HUDEP-2 (cell line): ENCODE measurements around the gene FZD4.
"Not testable (repeated sequence)": the region's sequence is repeated elsewhere in the genome, so short reads cannot be mapped to it uniquely, and the experiment has no call there.

Source experiments
- DNase-seq, 76 experiments: peaks; one replicate each; lab custom pipeline; 2025; ENCODE audit not compliant: unreplicated experiment in 76 of 76; lab: John Stamatoyannopoulos, UW

The FZD4 gene

DNA sequence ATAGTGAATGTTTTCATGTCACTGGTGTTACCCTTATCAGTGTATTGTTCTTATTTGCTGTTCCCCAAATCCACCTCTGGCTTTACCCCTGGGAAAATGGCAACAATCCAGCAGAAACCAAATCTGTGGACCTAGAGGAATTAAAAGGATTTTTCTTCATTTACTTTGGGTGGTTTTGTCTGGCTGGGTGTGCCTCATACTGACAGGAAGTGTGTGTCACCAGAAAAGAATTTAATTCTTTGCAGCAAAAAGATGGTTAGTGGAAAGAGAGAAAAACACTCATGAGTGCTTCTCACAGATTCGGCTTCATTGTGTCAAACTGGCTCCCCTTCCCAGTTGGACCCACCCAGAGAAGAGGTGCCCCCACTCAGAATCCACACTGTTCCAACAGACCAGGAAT, 38.9 kb downstream of the FZD4 start:
- DNase-seq, result no peak

DNA sequence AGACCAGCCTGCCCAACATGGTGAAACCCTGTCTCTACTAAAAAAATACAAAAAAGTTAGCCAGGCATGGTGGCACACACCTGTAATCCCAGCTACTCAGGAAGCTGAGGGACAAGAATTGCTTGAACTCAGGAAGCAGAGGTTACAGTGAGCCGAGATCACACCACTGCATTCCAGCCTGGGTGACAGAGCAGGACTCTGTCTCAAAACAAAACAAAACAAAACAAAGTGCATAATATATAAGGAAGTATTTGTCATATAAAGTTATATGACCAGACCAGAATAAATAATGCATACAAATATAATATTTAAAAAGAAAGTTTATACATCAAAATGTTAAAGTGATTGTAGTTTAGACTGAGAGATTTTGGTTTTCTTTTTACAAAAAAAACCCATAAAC, 39.3 kb downstream of the FZD4 start:
- DNase-seq, result not testable (repeated sequence)

DNA sequence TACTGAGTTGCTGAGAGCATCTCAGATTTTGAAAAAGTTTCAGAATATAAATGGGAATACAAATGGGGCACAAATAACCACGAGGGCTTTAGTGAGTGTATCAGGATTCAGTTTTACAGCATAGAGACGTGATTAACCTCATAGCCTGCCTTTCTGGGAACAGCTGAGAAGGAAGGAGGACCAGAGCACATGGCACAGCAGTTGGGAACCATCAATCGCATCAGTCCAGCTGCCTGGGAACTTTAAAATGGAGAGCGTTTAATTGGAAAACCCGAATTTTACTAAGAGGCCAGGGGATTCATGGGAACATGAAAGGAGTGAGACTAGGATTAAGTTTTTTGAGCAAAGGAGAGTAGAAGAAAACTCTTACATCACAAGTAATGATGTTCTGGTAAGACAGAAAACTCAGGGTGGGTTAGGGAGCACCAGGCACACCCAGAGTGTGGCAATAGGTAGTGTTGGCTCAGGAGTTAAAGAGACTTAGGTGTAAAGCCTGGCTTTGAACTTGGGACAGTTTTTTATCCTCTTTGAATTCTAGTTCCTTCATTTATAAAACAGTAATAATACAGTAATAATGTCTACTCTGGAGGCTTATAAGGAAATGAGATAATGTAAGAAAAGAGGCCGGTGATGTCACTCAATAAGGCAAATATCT, 40.2 kb downstream of the FZD4 start:
- DNase-seq, result no peak

GRCh38 chr11:86912238-86912637, 43.0 kb downstream of the FZD4 start:
- no peak for DNase-seq

DNA sequence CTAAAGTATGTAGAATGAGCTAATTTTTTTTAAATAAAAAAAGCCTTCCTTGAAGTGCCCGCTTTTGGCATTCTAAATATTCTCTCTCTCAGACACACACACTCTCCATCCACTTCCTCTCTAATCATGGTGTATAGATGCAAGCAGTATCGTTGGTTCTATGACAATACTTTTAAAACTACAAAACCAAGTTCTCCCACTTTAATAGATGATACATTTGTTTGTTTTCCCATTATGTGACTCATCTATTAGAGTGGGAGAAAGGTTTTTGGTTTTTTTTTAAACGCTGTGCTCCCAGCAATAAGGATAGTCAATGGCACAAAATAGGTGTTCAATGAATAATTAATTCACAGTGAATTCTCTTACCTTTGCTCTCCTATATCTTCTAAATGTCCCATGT, 44.6 kb downstream of the FZD4 start:
- DNase-seq, result no peak

DNA sequence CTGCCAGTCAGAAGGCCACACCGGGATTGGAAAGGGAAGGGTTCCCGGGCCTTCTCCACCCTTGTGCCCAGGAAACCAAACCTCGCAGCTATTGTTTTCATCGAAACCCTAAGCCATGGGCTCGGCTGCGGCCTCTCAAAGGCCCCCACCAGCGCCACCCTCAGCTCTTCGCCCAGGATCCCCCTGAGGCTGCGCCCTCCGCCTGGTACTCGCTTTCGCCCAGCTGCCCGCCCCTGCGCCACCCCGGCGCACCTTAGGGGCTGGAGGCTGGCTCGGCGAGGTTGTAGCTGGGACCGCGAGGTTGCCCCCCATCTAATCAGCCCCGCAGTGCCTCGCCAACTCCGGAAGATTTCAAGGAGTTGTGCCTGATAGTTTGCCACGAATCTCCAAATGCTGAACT, 49.0 kb downstream of the FZD4 start:
- DNase-seq, result no peak

DNA sequence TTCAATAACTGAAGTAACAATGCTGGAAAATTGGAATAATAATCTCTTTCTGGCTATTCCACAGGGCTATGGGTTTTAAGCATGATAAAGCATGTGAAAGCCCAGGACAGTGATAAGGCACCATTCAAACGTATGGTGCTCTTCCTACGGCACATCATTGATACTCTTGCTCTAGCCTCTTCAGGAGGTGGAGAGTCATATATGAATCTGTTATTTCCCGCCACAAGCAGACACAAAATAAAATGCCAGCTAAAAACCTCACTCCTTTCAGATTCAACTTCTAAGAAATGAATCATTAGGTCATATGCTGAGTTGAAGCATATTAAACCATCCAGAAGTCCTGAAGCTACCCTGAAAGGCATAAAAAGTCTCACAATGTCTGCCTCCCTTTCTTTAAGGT, 49.9 kb downstream of the FZD4 start:
- no peak for DNase-seq

GRCh38 chr11:86904001-86904400, 51.2 kb downstream of the FZD4 start:
- DNase-seq, result no peak

GRCh38 chr11:86902345-86902744, 52.9 kb downstream of the FZD4 start:
- DNase-seq, result no peak

DNA sequence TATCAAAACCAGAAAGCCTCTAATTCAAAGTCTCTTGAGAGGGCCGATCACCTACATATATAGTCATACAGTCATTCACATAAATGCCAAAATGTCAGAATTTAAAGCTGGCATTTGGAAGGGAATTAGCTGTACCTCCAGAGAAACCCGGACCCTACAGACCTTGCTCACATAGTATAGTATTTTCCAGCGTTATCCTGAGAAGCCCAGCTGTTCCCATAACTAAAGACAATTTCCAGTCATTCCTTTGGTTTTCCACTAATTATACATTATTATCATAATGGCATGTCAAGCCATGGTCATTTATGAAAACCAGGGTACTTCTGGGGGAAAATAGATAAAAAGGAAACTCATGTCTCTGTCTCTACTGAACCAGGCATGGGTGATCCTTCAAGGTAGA, 53.6 kb downstream of the FZD4 start:
- no peak for DNase-seq

DNA sequence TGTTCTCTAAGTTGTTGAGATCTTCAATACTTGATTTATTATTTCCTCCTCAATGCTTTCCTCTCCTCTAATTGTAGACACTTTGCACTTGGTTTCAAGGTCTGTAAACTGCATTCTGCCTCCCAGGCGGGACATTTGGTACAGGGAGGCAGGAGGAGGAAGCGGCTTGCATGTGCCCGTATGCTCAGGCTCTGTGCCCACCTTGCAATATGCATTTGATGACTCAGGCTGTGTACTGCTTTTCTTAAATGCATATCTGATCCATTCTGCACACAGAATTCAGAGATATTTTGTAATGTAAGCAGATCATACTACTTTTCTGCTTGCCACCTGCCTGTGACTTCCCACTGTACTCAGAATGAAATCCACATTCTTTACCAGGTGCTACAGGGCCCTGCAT, 55.0 kb downstream of the FZD4 start:
- DNase-seq, result no peak

DNA sequence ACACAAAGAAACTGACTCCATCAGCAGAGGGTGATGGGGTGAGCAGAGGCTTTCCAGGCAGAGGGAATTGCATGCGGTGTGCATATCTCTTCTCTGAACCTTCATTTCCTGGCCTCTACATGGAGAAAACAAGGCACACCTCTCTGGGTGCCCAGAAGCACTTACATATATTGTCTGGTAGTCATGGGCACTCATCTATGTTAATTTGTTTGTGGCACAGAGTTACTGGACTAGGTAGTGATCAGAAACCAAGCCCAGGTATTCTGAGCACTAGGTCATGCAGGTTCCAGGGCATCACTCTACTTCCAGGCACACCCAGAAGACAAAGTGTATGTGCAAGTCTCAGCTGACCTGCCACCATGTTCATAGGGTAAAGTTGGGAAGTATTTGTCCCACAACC, 56.5 kb downstream of the FZD4 start:
- DNase-seq, result no peak

DNA sequence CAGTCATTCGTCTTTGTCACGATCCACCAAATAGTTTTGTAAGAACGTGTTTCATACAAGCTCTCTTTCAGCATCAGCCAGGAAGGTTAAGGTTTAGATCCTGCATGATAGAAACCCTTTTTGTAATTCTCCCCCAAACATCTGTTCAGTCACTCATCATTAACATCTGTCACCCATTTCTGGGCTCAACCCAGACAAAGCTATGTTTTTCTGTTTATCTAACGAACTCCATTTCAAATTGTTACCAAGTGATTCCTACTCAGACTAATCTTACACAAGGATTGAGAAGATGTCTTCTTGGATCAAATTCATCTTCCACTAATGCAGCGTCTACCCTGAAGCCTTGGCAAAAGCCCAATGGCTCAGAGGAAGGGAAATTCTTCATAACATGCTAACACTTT, 58.8 kb downstream of the FZD4 start:
- DNase-seq, result no peak
